Measurements from ENCODE around the gene CAB39L.

GRCh38 chr13:49476529-49476928, 32.7 kb upstream of the CAB39L start:
- TF ChIP-seq CTCF (IDR thresholded peaks at IDR 0.05) (no peak), POLR2AphosphoS5 (IDR thresholded peaks at IDR 0.05) (no peak), POLR2A (IDR thresholded peaks at IDR 0.05) (no peak), EP300 (IDR thresholded peaks at IDR 0.05) (no peak)
